Activated naive CD8-positive, alpha-beta T cell (primary cell): Measurements from ENCODE around the gene PCGF1.

ENCODE experiments used
- H3K27ac Mint-ChIP-seq: one replicate; pipeline ENCODE4 v1.8.0; 2021; ENCODE audit warnings: mixed read lengths
- H3K27me3 Mint-ChIP-seq: one replicate; pipeline ENCODE4 v1.8.0; 2021; ENCODE audit warnings: mixed read lengths
- H3K36me3 Mint-ChIP-seq: one replicate; pipeline ENCODE4 v1.8.0; 2021; ENCODE audit warnings: mixed read lengths
- H3K4me1 Mint-ChIP-seq: one replicate; pipeline ENCODE4 v1.8.0; 2021; ENCODE audit warnings: low read depth, mixed read lengths
- H3K4me3 Mint-ChIP-seq: one replicate; pipeline ENCODE4 v1.8.0; 2021; ENCODE audit warnings: mild to moderate bottlenecking, mixed read lengths
- H3K9me3 Mint-ChIP-seq: one replicate; pipeline ENCODE4 v1.8.0; 2021; ENCODE audit warnings: low read depth, mixed read lengths

Gene PCGF1

GRCh38 chr2:74529357-74530238 is 22.1 kb upstream of the PCGF1 start, which contains the start of the genes AUP1 and HTRA2:
TSS of gene AUP1 (minus strand) at chr2:74529706. CDS start at chr2:74529629, 77 bp downstream.
TSS of gene HTRA2 (plus strand) at chr2:74529933. CDS start at chr2:74530007, 74 bp downstream.
- H3K27me3 Mint-ChIP-seq = no peaks in the 10 kb centered on the region
- peaks cover 18% of the 10 kb centered on the region for H3K36me3 Mint-ChIP-seq
- peak within 1 kb of the TSS; percentile 95 for H3K27ac Mint-ChIP-seq
- H3K4me1 Mint-ChIP-seq = peaks cover 36% of the 10 kb centered on the region
- peak within 1 kb of the TSS; percentile 98 for H3K4me3 Mint-ChIP-seq
- H3K9me3 Mint-ChIP-seq = no peaks in the 10 kb centered on the region

DNA sequence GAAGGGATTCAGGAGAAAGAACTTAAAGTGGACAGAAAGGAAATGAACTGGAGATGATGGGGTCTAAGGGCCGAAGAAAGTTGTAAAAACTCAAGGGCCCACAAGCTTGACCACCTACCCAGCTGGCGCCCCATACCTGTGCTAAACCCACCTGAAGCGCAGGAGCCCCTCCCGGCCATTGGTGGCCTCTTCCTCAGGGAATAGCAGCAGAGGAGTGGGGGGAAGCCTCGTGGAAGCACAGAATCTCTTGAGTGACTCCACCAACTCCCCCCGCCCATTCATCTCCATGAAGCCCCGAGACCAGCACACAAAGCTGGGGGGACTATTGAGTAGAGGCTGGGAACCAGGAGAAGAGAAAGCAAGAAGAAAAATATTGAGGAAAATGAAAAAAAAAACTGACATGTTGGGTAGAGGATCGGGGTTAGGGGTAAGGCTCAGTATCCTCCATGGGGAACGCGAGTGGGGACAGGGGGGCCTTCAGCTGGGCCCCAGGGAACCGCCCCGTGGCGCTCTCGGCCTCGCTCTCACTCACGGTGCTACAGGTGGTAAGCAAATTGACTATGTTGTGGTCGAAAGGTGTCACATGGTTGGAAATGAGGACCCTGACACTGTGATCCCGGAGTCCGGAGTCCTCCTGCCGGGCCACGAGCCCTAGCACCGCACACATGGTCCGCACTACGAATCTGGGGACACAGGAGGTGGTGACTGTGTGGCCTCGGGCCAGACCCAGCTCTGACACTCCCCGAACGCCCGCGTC is 21.3 kb upstream of the PCGF1 start:
- H3K36me3 Mint-ChIP-seq = peaks cover 18% of the 10 kb centered on the region
- peak overlapping the region; percentile 98 for H3K4me3 Mint-ChIP-seq
- peaks cover 36% of the 10 kb centered on the region for H3K4me1 Mint-ChIP-seq
- H3K27me3 Mint-ChIP-seq = no peaks in the 10 kb centered on the region
- H3K9me3 Mint-ChIP-seq = no peaks in the 10 kb centered on the region
- peak overlapping the region; percentile 95 for H3K27ac Mint-ChIP-seq

- Mint-ChIP-seq H3K4me1 (peaks cover 35% of the 10 kb centered on the region), H3K9me3 (no peaks in the 10 kb centered on the region), H3K4me3 (peak overlapping the region; percentile 98), H3K27ac (no peak overlapping the region), H3K27me3 (no peaks in the 10 kb centered on the region), H3K36me3 (peaks cover 18% of the 10 kb centered on the region)
These were observed 20.2 kb upstream of the PCGF1 start for GRCh38 chr2:74527741-74528140.

DNA sequence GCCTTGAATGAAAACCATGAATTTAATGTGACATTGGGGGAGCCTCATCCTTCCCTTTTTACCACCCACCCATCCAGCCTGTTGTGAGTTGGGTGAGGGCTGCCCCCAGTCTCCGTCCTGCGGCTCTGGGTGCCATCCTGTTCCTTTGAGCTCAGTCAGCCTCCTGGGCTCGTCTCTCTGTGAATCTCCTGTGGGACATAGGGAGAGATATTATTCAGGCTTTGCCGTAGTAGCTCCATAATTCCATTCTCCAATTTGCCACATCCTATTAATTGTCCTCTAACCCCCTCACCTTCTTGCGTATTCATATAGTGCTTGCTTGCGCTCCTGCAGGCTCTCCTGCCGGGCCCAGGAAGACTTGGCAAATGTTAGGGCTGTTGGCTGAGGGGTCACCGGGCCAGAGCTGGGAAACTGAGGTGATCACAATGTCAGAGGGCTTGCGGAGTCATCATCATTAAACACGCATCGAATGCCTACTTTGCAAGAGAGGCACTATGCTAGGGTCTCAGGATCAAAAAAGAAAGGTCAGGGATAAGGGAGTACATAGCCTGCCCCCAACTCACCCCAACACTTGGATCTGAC is 19.2 kb upstream of the PCGF1 start:
- Mint-ChIP-seq H3K4me3 (peak overlapping the region; percentile 98), H3K27me3 (no peaks in the 10 kb centered on the region), H3K9me3 (no peaks in the 10 kb centered on the region), H3K27ac (no peak overlapping the region), H3K36me3 (peaks cover 16% of the 10 kb centered on the region), H3K4me1 (peaks cover 29% of the 10 kb centered on the region)

DNA sequence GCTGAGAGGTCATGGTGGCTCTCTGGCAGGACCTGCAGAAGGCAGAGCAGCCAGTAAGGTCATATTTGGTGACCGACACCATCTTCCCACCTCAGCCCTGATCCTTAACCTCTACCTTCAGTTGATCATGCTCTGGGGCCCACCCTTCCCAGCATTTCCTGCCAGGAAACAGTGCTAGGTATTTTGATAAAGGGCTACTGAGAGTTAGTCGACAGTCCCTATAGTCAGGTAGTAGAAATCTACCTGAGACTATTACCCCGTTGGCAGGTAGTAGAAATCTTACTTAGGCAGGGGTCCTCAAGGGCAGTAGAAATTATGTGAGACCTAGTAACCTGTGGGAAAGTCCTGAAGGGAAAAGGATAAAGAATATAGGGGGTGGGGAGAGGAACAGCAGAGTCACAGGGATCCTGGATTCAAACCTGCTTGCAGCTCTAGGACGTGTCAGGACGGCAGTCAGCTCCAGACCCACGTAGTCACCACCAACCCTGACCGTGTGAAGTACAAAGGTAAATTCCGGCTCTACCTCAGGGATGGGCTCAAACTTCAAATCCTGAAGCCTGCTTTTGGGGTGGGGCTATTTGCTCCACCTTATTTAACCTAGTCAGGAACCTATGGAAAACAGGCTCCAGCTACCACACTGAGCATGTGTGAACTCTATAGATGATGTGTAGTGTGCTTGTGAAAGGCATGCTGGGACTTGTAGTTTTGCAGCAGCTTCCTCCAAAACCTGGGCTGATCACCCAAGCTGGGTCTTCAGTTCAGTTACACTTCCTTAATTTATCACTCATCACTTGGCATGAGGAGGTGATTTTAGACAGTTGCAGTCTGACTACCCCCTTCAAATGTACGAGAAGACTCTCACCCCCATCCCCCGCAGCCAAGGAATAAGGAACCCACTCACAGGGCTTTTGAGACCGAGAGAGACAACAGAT is 18.5 kb upstream of the PCGF1 start, which contains the start of gene DQX1:
DQX1 (minus strand) TSS at position 515 of the 932 bp plus-strand sequence; CDS start at position 13, 502 bp downstream.
- H3K27ac Mint-ChIP-seq = peak within 1 kb of the TSS; percentile 34
- peaks cover 16% of the 10 kb centered on the region for H3K36me3 Mint-ChIP-seq
- peaks cover 22% of the 10 kb centered on the region for H3K4me1 Mint-ChIP-seq
- H3K27me3 Mint-ChIP-seq = no peaks in the 10 kb centered on the region
- H3K4me3 Mint-ChIP-seq = peak within 1 kb of the TSS; percentile 98
- H3K9me3 Mint-ChIP-seq = no peaks in the 10 kb centered on the region

DNA sequence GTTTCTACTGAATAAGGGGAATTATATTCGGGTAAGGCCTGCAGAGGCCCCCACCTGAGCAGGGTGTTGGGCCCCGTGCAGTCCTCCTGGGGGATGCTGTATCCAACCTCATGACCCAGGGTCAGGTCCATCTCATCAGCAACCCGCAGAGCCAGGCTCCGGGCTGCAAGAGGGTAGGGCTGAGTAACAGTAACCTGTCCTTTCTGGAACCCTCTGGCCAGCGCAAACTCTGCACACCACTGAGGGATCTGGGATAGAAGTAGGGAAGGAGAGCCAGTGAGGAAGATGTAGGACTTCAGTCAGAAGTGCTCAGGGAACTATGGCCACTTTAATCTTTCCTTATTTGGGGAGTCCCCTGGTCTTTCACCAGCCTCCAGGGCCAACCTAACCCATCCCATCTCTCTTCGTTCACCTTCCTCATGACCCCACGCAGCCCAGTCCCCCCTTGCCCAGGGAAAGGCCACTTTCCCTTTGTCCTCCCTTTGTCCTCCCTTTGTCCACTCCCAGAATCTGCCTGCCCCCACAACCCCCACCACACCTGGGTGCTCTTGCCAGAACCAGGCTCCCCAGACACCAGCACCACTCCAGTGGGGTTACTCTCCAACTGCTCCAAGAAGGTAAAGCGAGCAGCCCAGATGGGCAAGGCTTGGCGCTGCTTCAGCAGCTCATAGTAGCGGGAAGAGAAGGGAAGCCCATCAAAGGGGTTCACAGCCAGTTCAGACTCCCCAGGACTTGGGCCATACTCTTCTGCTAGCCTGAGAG is 17.6 kb upstream of the PCGF1 start:
- H3K27me3 Mint-ChIP-seq = peaks cover 4% of the 10 kb centered on the region
- H3K36me3 Mint-ChIP-seq = peaks cover 16% of the 10 kb centered on the region
- no peak overlapping the region for H3K4me3 Mint-ChIP-seq
- no peaks in the 10 kb centered on the region for H3K9me3 Mint-ChIP-seq
- no peak overlapping the region for H3K27ac Mint-ChIP-seq
- H3K4me1 Mint-ChIP-seq = peaks cover 16% of the 10 kb centered on the region

GRCh38 chr2:74524005-74524404 is 16.5 kb upstream of the PCGF1 start:
- peaks cover 16% of the 10 kb centered on the region for H3K36me3 Mint-ChIP-seq
- no peak overlapping the region for H3K27ac Mint-ChIP-seq
- H3K27me3 Mint-ChIP-seq = peaks cover 13% of the 10 kb centered on the region
- no peaks in the 10 kb centered on the region for H3K9me3 Mint-ChIP-seq
- peaks cover 16% of the 10 kb centered on the region for H3K4me1 Mint-ChIP-seq
- no peak overlapping the region for H3K4me3 Mint-ChIP-seq

DNA sequence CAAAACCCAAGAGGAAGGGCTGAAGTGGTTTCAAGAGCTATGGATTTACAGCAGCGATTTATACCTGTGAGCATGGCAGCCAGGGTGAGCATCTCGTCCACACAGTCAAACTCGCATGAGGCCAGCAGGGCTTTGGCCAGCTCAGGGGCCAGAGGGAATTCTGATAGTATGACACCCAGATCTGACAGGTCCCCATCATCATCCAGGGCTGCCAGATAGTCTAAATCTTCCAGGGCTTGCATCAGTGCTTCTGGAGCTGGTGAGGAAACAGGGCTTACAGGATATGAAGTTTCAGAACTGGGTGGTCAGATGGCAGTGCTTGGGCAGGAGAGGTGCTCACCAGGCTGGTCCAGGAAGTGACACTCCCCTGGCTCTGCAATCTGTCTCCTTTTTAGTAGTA is 15.0 kb upstream of the PCGF1 start:
- H3K4me1 Mint-ChIP-seq = peaks cover 10% of the 10 kb centered on the region
- H3K27me3 Mint-ChIP-seq = peaks cover 26% of the 10 kb centered on the region
- no peak overlapping the region for H3K4me3 Mint-ChIP-seq
- no peaks in the 10 kb centered on the region for H3K9me3 Mint-ChIP-seq
- peaks cover 10% of the 10 kb centered on the region for H3K36me3 Mint-ChIP-seq
- H3K27ac Mint-ChIP-seq = no peak overlapping the region

- Mint-ChIP-seq H3K9me3 (no peaks in the 10 kb centered on the region), H3K4me1 (peaks cover 14% of the 10 kb centered on the region), H3K4me3 (peak overlapping the region; percentile 76), H3K36me3 (no peaks in the 10 kb centered on the region), H3K27me3 (peaks cover 50% of the 10 kb centered on the region), H3K27ac (no peak overlapping the region)
These were observed 9.2 kb upstream of the PCGF1 start for GRCh38 chr2:74516650-74517049.

DNA sequence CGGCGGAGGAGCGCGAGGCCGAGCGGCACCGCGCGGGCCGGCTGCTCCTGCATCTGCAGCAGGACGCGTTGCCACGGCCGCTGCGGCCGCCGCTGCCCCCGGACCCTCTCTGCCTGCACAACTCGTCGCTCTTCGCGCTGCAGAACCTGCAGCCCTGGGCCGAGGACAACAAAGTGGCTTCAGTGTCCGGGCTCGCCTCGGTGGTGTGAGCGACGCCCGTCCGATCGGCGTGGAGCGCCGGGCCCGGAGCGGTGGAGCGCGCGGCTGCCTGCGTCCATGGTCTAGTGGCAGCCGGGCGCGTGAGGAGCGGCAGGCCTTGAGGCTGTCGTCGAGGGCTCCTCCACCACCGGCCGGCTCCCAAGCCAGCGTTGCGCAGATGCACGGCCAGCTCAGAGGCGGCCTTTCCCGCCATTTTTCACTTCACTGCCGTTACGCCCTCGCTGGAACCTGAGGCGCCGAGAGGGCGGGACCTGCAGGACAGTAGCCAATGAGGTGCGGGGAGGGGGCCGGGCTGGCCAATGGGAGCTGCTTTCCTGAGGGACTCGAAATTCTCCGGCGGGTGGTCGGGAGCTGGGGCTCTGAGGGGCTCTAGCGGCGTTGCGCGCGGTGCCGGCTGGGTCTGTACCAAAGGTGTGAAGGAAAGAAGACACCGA is 8.6 kb upstream of the PCGF1 start:
- Mint-ChIP-seq H3K27ac (no peak overlapping the region), H3K4me3 (peak overlapping the region; percentile 76), H3K9me3 (no peaks in the 10 kb centered on the region)

DNA sequence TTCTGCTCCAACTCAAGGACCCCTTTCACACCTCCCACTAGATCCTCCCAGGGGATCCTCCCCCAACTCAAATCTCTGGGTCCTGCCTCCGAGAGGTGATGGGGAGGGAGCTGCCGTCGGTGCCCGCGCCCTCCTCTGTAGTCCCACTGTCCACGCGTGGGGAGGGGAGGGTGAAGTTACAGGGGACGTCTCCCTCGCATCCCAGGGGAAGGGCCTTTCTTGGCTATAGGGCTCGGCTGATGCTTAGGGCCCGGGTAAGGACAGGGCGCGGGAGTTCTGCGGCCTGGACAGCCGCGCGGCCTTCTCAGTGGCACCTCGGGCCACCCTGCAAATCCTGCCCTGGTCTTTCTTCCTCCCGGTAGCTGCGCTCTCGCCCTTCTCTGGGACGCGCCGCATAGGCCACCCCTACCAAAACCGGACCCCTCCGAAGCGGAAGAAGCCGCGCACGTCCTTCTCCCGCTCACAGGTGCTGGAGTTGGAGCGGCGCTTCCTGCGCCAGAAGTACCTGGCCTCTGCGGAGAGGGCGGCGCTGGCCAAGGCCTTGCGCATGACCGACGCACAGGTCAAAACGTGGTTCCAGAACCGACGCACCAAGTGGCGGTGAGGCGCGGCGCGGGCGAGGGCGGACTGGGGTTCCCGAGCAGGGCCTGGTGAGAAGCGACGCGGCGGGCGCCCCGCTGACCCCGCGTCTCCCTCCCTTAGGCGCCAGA is 7.9 kb upstream of the PCGF1 start:
- H3K27ac Mint-ChIP-seq = no peak overlapping the region

More for the DNA sequence above, 8.6 kb upstream of the PCGF1 start:
- peaks cover 52% of the 10 kb centered on the region for H3K27me3 Mint-ChIP-seq
- H3K4me1 Mint-ChIP-seq = peaks cover 14% of the 10 kb centered on the region
- H3K36me3 Mint-ChIP-seq = no peaks in the 10 kb centered on the region

GRCh38 chr2:74514368-74515270 is 7.1 kb upstream of the PCGF1 start, which contains the start of gene TLX2:
TSS of gene TLX2 (plus strand) at chr2:74514450. CDS start at chr2:74514807, 357 bp downstream.
- Mint-ChIP-seq H3K27ac (no peak within 1 kb of the TSS), H3K9me3 (no peaks in the 10 kb centered on the region), H3K4me1 (peaks cover 14% of the 10 kb centered on the region), H3K4me3 (peak within 1 kb of the TSS; percentile 65), H3K36me3 (no peaks in the 10 kb centered on the region), H3K27me3 (peaks cover 46% of the 10 kb centered on the region)

More for the DNA sequence above, 7.9 kb upstream of the PCGF1 start:
- H3K9me3 Mint-ChIP-seq = no peaks in the 10 kb centered on the region
- peak overlapping the region; percentile 65 for H3K4me3 Mint-ChIP-seq
- H3K36me3 Mint-ChIP-seq = no peaks in the 10 kb centered on the region
- peaks cover 14% of the 10 kb centered on the region for H3K4me1 Mint-ChIP-seq
- peaks cover 52% of the 10 kb centered on the region for H3K27me3 Mint-ChIP-seq
